GM12878 (cell line): ENCODE results near the gene COPZ2. TPM values are rescaled to one million over a fixed set of nuclear protein-coding genes. Genes with fewer than 3 reads are reported as not detected.

Source experiments
- ATAC-seq: fragments of 200-7000 bp; cut with Tn5 transposase; 3 replicates; pipeline ENCODE4 v1.9.1; 2020; ENCODE audit warnings: mild to moderate bottlenecking, moderate library complexity
- Bru-seq: library from RNA; stranded (reverse); fragments of 400-500 nt; gene quantifications from one replicate; lab custom pipeline; 2021; lab: Mats Ljungman, UMichigan
- BruChase-seq, 2 experiments: library from RNA; stranded (reverse); fragments of 400-500 nt; gene quantifications; one replicate each; lab custom pipeline; 2021; lab: Mats Ljungman, UMichigan
- BruUV-seq: library from RNA; stranded (reverse); fragments of 400-500 nt; replicated peaks from 2 replicates; lab custom pipeline; 2021; lab: Mats Ljungman, UMichigan
- CTCF ChIA-PET: fragments of 300-600 bp; sonication (Branson Sonifier 250); formaldehyde crosslinking; extraction: SDS; loops from one replicate; lab custom pipeline; 2021; ENCODE audit warnings: inconsistent platforms; lab: Yijun Ruan, JAX
- POLR2A ChIA-PET: fragments of 350-600 bp; formaldehyde crosslinking; extraction: SDS; loops from one replicate; lab custom pipeline; 2021; ENCODE audit warnings: inconsistent platforms; lab: Charles Lee
- RAD21 ChIA-PET: fragments of 300-600 bp; sonication (Branson Sonifier 250); formaldehyde crosslinking; loops from one replicate; lab custom pipeline; 2023; ENCODE audit warnings: antibody characterized with exemption; ENCODE audit not compliant: unreplicated experiment; lab: Charles Lee
- SMC1A ChIA-PET: fragments of 300-600 bp; sonication (Branson Sonifier 250); formaldehyde crosslinking; loops from one replicate; lab custom pipeline; 2023; ENCODE audit not compliant: unreplicated experiment, uncharacterized antibody; lab: Charles Lee
- DNase-seq: peaks from one replicate; pipeline ENCODE4 v3.0.0-alpha.2; 2011; ENCODE audit warnings: low read depth, low spot score
- FAIRE-seq: peaks from 3 replicates; lab custom pipeline; 2011; peaks lifted over from hg19 to GRCh38; lab: Jason Lieb, UNC
- H2AFZ ChIP-seq: 2 replicates; pipeline ENCODE4 v1.6.0; 2011; ENCODE audit warnings: low read depth, low read length, control low read depth; ENCODE audit not compliant: control insufficient read depth
- H3K27ac ChIP-seq: 2 replicates; pipeline ENCODE4 v1.5.1; 2011; ENCODE audit warnings: control low read depth; ENCODE audit not compliant: control insufficient read depth, insufficient read depth
- H3K27me3 ChIP-seq, 2 experiments: replicated peaks in 1 of 2; 2 replicates each; pipeline versions ENCODE4 v1.6.0 to v1.6.1; 2011; ENCODE audit warnings: low read length in 1 of 2; ENCODE audit not compliant: control insufficient read depth in 2 of 2, insufficient read depth in 2 of 2
- H3K36me3 ChIP-seq, 2 experiments: 2 replicates each; pipeline ENCODE4 v1.5.1; 2011; ENCODE audit warnings: low read length in 1 of 2; ENCODE audit not compliant: control insufficient read depth in 2 of 2, insufficient read depth in 2 of 2
- H3K4me1 ChIP-seq: 2 replicates; pipeline ENCODE4 v1.6.1; 2011; ENCODE audit warnings: mild to moderate bottlenecking, low read length, moderate library complexity, mixed read lengths; ENCODE audit not compliant: control insufficient read depth, insufficient read depth
- H3K4me2 ChIP-seq: 2 replicates; pipeline ENCODE4 v1.6.0; 2011; ENCODE audit warnings: control low read depth; ENCODE audit not compliant: control insufficient read depth, insufficient read depth
- H3K4me3 ChIP-seq: fragments of 200-600 bp; sonication (generic); 2 replicates; pipeline ENCODE4 v1.5.1; 2016
- H3K79me2 ChIP-seq: 2 replicates; pipeline ENCODE4 v1.6.0; 2011; ENCODE audit warnings: low read length; ENCODE audit not compliant: control insufficient read depth, insufficient read depth
- H3K9ac ChIP-seq: 2 replicates; pipeline ENCODE4 v1.8.0; 2011; ENCODE audit warnings: low read length, control low read depth, mixed read lengths; ENCODE audit not compliant: control insufficient read depth, insufficient read depth
- H3K9me3 ChIP-seq: replicated peaks from 3 replicates; pipeline ENCODE4 v1.5.1; 2011; ENCODE audit warnings: mild to moderate bottlenecking, low read length; ENCODE audit not compliant: control insufficient read depth, insufficient read depth
- H4K20me1 ChIP-seq: 2 replicates; pipeline ENCODE4 v1.6.0; 2011; ENCODE audit not compliant: control insufficient read depth, insufficient read depth
- DPF2 ChIP-seq: fragments of 450-650 bp; IDR thresholded peaks from 2 replicates; pipeline ENCODE4 v1.6.1; 2017; ENCODE audit warnings: mild to moderate bottlenecking
- GATAD2B ChIP-seq: fragments of 450-650 bp; conservative IDR thresholded peaks from 2 replicates; pipeline ENCODE4 v1.6.1; 2017; ENCODE audit warnings: low read depth, mild to moderate bottlenecking, moderate library complexity
- HCFC1 ChIP-seq: fragments of 150-350 bp; IDR thresholded peaks from 2 replicates; pipeline ENCODE4 v1.6.1; 2014; ENCODE audit warnings: low read length
- IKZF1 ChIP-seq: fragments of 450-650 bp; conservative IDR thresholded peaks from 2 replicates; pipeline ENCODE4 v1.6.1; 2017; ENCODE audit warnings: antibody characterized with exemption, mild to moderate bottlenecking
- IKZF2 ChIP-seq, 2 experiments: fragments of 450-650 bp; IDR thresholded peaks; 2 replicates each; pipeline ENCODE4 v1.6.1; 2017; ENCODE audit warnings: mild to moderate bottlenecking in 2 of 2, moderate library complexity in 2 of 2
- JUND ChIP-seq: IDR thresholded peaks from 2 replicates; pipeline ENCODE4 v1.6.1; 2012; ENCODE audit warnings: low read depth, mild to moderate bottlenecking, low read length, improper control_type of control experiment, moderate library complexity
- NR2C1 ChIP-seq: fragments of 450-650 bp; IDR thresholded peaks from 2 replicates; pipeline ENCODE4 v1.6.1; 2017; ENCODE audit warnings: antibody characterized with exemption, mild to moderate bottlenecking, moderate library complexity
- NR2F1 ChIP-seq: fragments of 450-650 bp; conservative IDR thresholded peaks from 2 replicates; pipeline ENCODE4 v1.6.1; 2017; ENCODE audit warnings: mild to moderate bottlenecking
- RAD21 ChIP-seq: IDR thresholded peaks from 2 replicates; pipeline ENCODE4 v1.6.1; 2011; ENCODE audit warnings: mild to moderate bottlenecking, low read depth, low read length, moderate library complexity; ENCODE audit not compliant: insufficient read depth
- SIN3A ChIP-seq: IDR thresholded peaks from 2 replicates; pipeline ENCODE4 v1.6.1; 2012; ENCODE audit warnings: low read depth, low read length, improper control_type of control experiment
- SMARCA5 ChIP-seq: fragments of 450-650 bp; IDR thresholded peaks from 2 replicates; pipeline ENCODE4 v1.6.1; 2017; ENCODE audit warnings: mild to moderate bottlenecking
- WGBS: methylation state at CpG from one replicate; pipeline ENCODE4 v1.1.6; 2016; ENCODE audit warnings: low lambda C conversion rate; ENCODE audit not compliant: insufficient replicate concordance, insufficient coverage; ENCODE audit errors: missing lambda C conversion rate; 5-methylcytosine and 5-hydroxymethylcytosine counted together
- in situ Hi-C: fragments of 300-500 bp; cut with MboI; formaldehyde crosslinking; loops from 9 replicates; pipeline ENCODE4 v1.14.3; 2018; ENCODE audit warnings: mixed read lengths
- intact Hi-C: fragments of 100-400 bp; cut with micrococcal nuclease; formaldehyde crosslinking; loops from one replicate; pipeline ENCODE4 v1.14.2; 2022; ENCODE audit not compliant: unreplicated experiment
- long read RNA-seq, 2 experiments: library from polyadenylated mRNA; unstranded; transcript quantifications; one replicate each; pipeline ENCODE4 v2.0.0, GENCODE V29; 2019 to 2020
- polyA minus RNA-seq, 3 experiments: library from RNA; depleted of rRNA, polyadenylated mRNA; stranded (reverse); fragments of >200 nt; gene quantifications; 2 replicates each; pipeline ENCODE4 v1.2.3, GENCODE V29; 2011
- polyA plus RNA-seq, 11 experiments: library from polyadenylated mRNA; depleted of rRNA in 4 of 11; unstranded in 6 of 11; stranded (reverse) in 5 of 11; fragments of >200 nt; fragmentation: Nextera tagmentation in 4 of 11; fragmentation: Illumina TruSeq in 1 of 11; extraction: Ambion mirVana in 4 of 11; extraction: Trizol in 1 of 11; gene quantifications; 1 replicate in 1 of 11; 2 replicates in 10 of 11; pipeline versions ENCODE4 v1.2.1 to v1.2.3, GENCODE V29; 2011 to 2016; ENCODE audit warnings: inconsistent platforms in 2 of 11, missing spikeins in 2 of 11, low read depth in 1 of 11
- total RNA-seq, 4 experiments: library from RNA; depleted of rRNA in 3 of 4; stranded (reverse); fragments of >200 nt in 3 of 4; fragmentation: Illumina TruSeq in 1 of 4; extraction: Trizol in 1 of 4; gene quantifications; 2 replicates each; pipeline versions ENCODE4 v1.2.1 to v1.2.3, GENCODE V29; 2013 to 2021
- TF ChIP-seq, protein P1 (sequence below): IDR thresholded peaks from 2 replicates; pipeline ENCODE4 v1.6.1; 2012; ENCODE audit warnings: mild to moderate bottlenecking, low read depth, low read length
- TF ChIP-seq, protein P2 (sequence below): IDR thresholded peaks from 2 replicates; pipeline ENCODE4 v1.6.1; 2012; ENCODE audit warnings: low read depth, low read length, improper control_type of control experiment

COPZ2 gene, protein sequence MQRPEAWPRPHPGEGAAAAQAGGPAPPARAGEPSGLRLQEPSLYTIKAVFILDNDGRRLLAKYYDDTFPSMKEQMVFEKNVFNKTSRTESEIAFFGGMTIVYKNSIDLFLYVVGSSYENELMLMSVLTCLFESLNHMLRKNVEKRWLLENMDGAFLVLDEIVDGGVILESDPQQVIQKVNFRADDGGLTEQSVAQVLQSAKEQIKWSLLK
- total RNA-seq (2013; cell fraction: nucleolus; rRNA removed): 0.86 TPM in 1 of 2 replicates, not detected in the other
- total RNA-seq (2014; rRNA removed): 0.93 and 1.6 TPM in 2 replicates
- total RNA-seq (2014; rRNA removed; fragmentation: Illumina TruSeq; extraction: Trizol): 2.3 and 2.7 TPM in 2 replicates
- total RNA-seq (2021): 3.6 and 4.3 TPM in 2 replicates
- 2.1 TPM for polyA plus RNA-seq (2011; ENCODE audit: low read depth)
- 0.20 and 0.27 TPM in 2 replicates for polyA plus RNA-seq (2011; rRNA removed)
- polyA plus RNA-seq (2011; cell fraction: cytosol; rRNA removed): 0.12 and 0.40 TPM in 2 replicates
- polyA plus RNA-seq (2011; cell fraction: nucleus; rRNA removed): 0.22 and 0.48 TPM in 2 replicates
- polyA plus RNA-seq (2012): 3.1 and 4.2 TPM in 2 replicates
- 1.8 and 3.3 TPM in 2 replicates for polyA plus RNA-seq (2014; fragmentation: Illumina TruSeq; extraction: Trizol)
- polyA plus RNA-seq (2014; fragmentation: Nextera tagmentation; extraction: Ambion mirVana): 1 to 10 TPM; 2.5 to 2.9 TPM
- polyA plus RNA-seq (2014; rRNA removed): 2.7 and 3.1 TPM in 2 replicates
- 1 to 10 TPM; 2.0 to 3.2 TPM for polyA plus RNA-seq (2016; fragmentation: Nextera tagmentation; extraction: Ambion mirVana)
- not detected in 2 replicates for polyA minus RNA-seq (2011; rRNA and poly(A)+ RNA removed)
- not detected in 2 replicates for polyA minus RNA-seq (2011; cell fraction: cytosol; rRNA and poly(A)+ RNA removed)
- polyA minus RNA-seq (2011; cell fraction: nucleus; rRNA and poly(A)+ RNA removed): not detected in 2 replicates
- percentile 37 among the genes with signal in this experiment for Bru-seq, nascent RNA
- BruChase-seq, experiment 1, labeled RNA remaining after a 6-hour chase: percentile 21 among the genes with signal in this experiment
- BruChase-seq, experiment 2, labeled RNA remaining after a 2-hour chase: percentile 27 among the genes with signal in this experiment
- long read RNA-seq, experiment 1: 0 reads
- long read RNA-seq, experiment 2: 0 reads

DNA sequence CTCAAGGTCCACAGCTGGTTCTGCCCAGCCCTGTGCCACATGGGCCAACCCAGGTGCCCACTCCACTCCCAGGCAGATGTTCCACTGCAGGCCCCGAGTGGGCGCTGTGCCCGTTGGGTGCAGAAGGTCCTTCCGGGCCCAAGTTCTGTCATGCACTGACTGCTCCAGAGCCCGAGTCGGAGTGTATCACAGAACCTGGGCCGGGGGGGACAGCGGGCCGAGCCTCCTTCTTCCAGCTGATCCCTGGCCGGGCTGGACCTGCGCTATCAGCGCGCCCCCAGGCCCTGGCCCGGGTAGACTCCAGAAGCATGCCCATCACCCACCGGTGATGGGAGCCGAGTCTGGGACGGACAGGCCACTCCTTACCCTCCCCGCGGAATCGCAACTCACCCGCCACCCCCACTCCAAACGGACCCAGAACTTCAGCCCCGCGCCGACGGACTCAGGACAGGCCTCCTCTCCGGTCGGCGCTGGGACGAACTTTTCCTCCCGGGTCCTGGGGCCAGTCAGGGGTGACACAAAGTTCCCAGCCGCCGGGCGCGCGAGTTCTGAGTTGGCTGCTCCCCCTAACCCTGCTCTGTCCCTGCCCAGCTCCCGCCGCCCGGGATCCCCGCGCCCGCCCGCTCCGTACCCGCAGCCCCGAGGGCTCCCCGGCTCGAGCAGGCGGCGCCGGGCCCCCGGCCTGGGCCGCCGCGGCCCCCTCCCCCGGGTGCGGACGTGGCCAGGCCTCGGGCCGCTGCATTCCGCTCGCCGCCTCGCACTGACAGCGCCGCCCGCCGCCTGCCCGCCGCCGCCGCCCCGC is at the start of gene COPZ2:
COPZ2 (minus strand) TSS at position 762 of the 802 bp plus-strand sequence; CDS start at position 742, 20 bp downstream.
- H3K27me3 ChIP-seq: peaks cover 3 to 4% of the 10 kb centered on the region in 2 experiments; a peak in 3 of 4 replicates
- H3K4me3 ChIP-seq: peak within 1 kb of the TSS; percentile 73
- no peaks in the 10 kb centered on the region for H3K79me2 ChIP-seq
- ChIA-PET CTCF (interaction anchor here (0.8 to 5.6 kb wide), 13 partner anchors 11 to 154 kb away, joined by 3 to 77 read pairs (median 5); partner anchors contain the start of genes CDK5RAP3 and NFE2L1), RAD21 (interaction anchor here (2.6 to 5.0 kb wide), 2 partner anchors 11 kb away, joined by 13 to 35 read pairs; partner anchors contain the start of gene NFE2L1), POLR2A (interaction anchor here (0.7 to 1.8 kb wide), 3 partner anchors 10 to 15 kb away, joined by 3 to 7 read pairs (median 5); no protein-coding TSS in a partner anchor), SMC1A (interaction anchor here (1.0 to 3.3 kb wide), 7 partner anchors 7 to 271 kb away, joined by 3 to 20 read pairs (median 7); partner anchors contain the start of gene NFE2L1)
- H3K36me3 ChIP-seq: no peaks in the 10 kb centered on the region
- no peak within 1 kb of the TSS for H3K27ac ChIP-seq
- ATAC-seq: peak; percentile 93
- peaks cover 9% of the 10 kb centered on the region for H3K4me1 ChIP-seq
- intact Hi-C loops: no loop called here
- no peak for DNase-seq
- H4K20me1 ChIP-seq: no peaks in the 10 kb centered on the region
- peak within 1 kb of the TSS; percentile 46; the same call in 1 of the 2 replicates for H3K9ac ChIP-seq
- BruUV-seq: no TSS peak
- H2AFZ ChIP-seq: peak within 1 kb of the TSS; percentile 77
- peak within 1 kb of the TSS; percentile 100 for H3K4me2 ChIP-seq
- peak; percentile 66 for FAIRE-seq
- 6% methylated on average over 31 of the region's 73 CpGs for WGBS
- no peaks in the 10 kb centered on the region for H3K9me3 ChIP-seq
- in situ Hi-C loops: no loop called here
- TF ChIP-seq, protein P1, sequence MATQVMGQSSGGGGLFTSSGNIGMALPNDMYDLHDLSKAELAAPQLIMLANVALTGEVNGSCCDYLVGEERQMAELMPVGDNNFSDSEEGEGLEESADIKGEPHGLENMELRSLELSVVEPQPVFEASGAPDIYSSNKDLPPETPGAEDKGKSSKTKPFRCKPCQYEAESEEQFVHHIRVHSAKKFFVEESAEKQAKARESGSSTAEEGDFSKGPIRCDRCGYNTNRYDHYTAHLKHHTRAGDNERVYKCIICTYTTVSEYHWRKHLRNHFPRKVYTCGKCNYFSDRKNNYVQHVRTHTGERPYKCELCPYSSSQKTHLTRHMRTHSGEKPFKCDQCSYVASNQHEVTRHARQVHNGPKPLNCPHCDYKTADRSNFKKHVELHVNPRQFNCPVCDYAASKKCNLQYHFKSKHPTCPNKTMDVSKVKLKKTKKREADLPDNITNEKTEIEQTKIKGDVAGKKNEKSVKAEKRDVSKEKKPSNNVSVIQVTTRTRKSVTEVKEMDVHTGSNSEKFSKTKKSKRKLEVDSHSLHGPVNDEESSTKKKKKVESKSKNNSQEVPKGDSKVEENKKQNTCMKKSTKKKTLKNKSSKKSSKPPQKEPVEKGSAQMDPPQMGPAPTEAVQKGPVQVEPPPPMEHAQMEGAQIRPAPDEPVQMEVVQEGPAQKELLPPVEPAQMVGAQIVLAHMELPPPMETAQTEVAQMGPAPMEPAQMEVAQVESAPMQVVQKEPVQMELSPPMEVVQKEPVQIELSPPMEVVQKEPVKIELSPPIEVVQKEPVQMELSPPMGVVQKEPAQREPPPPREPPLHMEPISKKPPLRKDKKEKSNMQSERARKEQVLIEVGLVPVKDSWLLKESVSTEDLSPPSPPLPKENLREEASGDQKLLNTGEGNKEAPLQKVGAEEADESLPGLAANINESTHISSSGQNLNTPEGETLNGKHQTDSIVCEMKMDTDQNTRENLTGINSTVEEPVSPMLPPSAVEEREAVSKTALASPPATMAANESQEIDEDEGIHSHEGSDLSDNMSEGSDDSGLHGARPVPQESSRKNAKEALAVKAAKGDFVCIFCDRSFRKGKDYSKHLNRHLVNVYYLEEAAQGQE: no peak
- TF ChIP-seq SMARCA5 (peak; percentile 83; the same call in 1 of the 2 replicates), IKZF1 (peak; percentile 48), JUND (no peak), HCFC1 (no peak; the same call in 1 of the 2 replicates), NR2F1 (0 out of 2 replicates have a peak, but pooled peaks have one; percentile 10), RAD21 (peak; percentile 20; the same call in 1 of the 2 replicates), SIN3A (peak; percentile 45; the same call in 1 of the 2 replicates), GATAD2B (no peak; the same call in 1 of the 2 replicates), DPF2 (0 out of 2 replicates have a peak, but pooled peaks have one; percentile 64), IKZF2 (IDR thresholded peaks at IDR 0.05) (0 out of 4 replicates have a peak, but pooled peaks of 1 of the 2 experiments have one; percentile 11), NR2C1 (no peak)
- TF ChIP-seq, protein P2, sequence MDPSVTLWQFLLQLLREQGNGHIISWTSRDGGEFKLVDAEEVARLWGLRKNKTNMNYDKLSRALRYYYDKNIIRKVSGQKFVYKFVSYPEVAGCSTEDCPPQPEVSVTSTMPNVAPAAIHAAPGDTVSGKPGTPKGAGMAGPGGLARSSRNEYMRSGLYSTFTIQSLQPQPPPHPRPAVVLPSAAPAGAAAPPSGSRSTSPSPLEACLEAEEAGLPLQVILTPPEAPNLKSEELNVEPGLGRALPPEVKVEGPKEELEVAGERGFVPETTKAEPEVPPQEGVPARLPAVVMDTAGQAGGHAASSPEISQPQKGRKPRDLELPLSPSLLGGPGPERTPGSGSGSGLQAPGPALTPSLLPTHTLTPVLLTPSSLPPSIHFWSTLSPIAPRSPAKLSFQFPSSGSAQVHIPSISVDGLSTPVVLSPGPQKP: 0 out of 2 replicates have a peak, but pooled peaks have one; percentile 19
